Naive thymus-derived CD8-positive, alpha-beta T cell (primary cell): ENCODE measurements around the gene WBP11. TPM values are rescaled to one million over a fixed set of nuclear protein-coding genes. Genes with fewer than 3 reads are reported as not detected.
"Not testable (repeated sequence)": the region's sequence is repeated elsewhere in the genome, so short reads cannot be mapped to it uniquely, and the experiment has no call there.

Experiments
- ATAC-seq, 2 donors: fragments of 150-1000 bp; cut with Tn5 transposase in 1 of 2; sonication (Bioruptor Pico), chemical (Tn5 transposase) in 1 of 2; 1 replicate in 1 of 2; 2 replicates in 1 of 2; pipeline ENCODE4 v1.10.0; 2021; ENCODE audit warnings: mild to moderate bottlenecking in 2 of 2, moderate library complexity in 2 of 2
- POLR2A ChIA-PET: fragments of 350-600 bp; sonication (Branson Sonifier 250); formaldehyde crosslinking; loops from one replicate; lab custom pipeline; 2021; ENCODE audit warnings: antibody characterized with exemption; lab: Charles Lee
- DNase-seq, 10 donors: peaks; one replicate each; pipeline versions ENCODE4 v3.0.0 to v3.0.0-alpha.2; 2020 to 2022
- H3K27ac Mint-ChIP-seq, 10 donors: one replicate each; pipeline ENCODE4 v1.8.0; 2020 to 2022; ENCODE audit warnings: mild to moderate bottlenecking in 10 of 10, mixed read lengths in 10 of 10, moderate library complexity in 4 of 10, inconsistent platforms in 1 of 10
- H3K27me3 Mint-ChIP-seq, 5 donors: one replicate each; pipeline ENCODE4 v1.8.0; 2021 to 2022; ENCODE audit warnings: mixed read lengths in 5 of 5
- H3K36me3 Mint-ChIP-seq, 3 donors: one replicate each; pipeline ENCODE4 v1.8.0; 2020 to 2022; ENCODE audit warnings: mixed read lengths in 3 of 3, mild to moderate bottlenecking in 2 of 3, inconsistent platforms in 1 of 3
- H3K4me1 Mint-ChIP-seq, 4 donors: one replicate each; pipeline ENCODE4 v1.8.0; 2021 to 2022; ENCODE audit warnings: mixed read lengths in 4 of 4
- H3K4me3 Mint-ChIP-seq, 10 donors: one replicate each; pipeline ENCODE4 v1.8.0; 2020 to 2022; ENCODE audit warnings: mild to moderate bottlenecking in 10 of 10, mixed read lengths in 10 of 10, moderate library complexity in 6 of 10, inconsistent platforms in 1 of 10
- H3K9me3 Mint-ChIP-seq, 9 donors: one replicate each; pipeline ENCODE4 v1.8.0; 2020 to 2022; ENCODE audit warnings: mixed read lengths in 9 of 9, mild to moderate bottlenecking in 3 of 9, inconsistent platforms in 1 of 9, moderate library complexity in 1 of 9
- polyA plus RNA-seq, 3 donors: library from polyadenylated mRNA; unstranded; fragments of 300-500 nt; fragmentation: Illumina TruSeq; gene quantifications; one replicate each; pipeline ENCODE4 v1.2.3, GENCODE V29; 2021
- total RNA-seq, 8 experiments: library from RNA in 2 of 8; stranded (reverse) in 2 of 8; gene quantifications; one replicate each; pipeline ENCODE4 v1.2.3 and lab custom pipeline; 2021 to 2026

The WBP11 gene
- total and polyA plus RNA-seq, 5 experiments from 2014 or later: 59.5 to 106 (median 66.5) TPM

- DNase-seq: peak; percentile 73 to 98 (median 96)
- peak; percentile 29 to 41 for ATAC-seq
- Mint-ChIP-seq H3K27ac (peak overlapping the region; percentile 99 to 100 (median 99)), H3K27me3 (peaks cover 0 to 3% (median 0%) of the 10 kb centered on the region in 5 donors), H3K36me3 (peaks cover 26 to 29% (median 27%) of the 10 kb centered on the region in 3 donors), H3K9me3 (peaks cover 0 to 20% (median 12%) of the 10 kb centered on the region in 9 donors), H3K4me1 (peaks cover 38 to 81% (median 57%) of the 10 kb centered on the region in 4 donors), H3K4me3 (peak overlapping the region; percentile 89 to 98 (median 96))
- POLR2A ChIA-PET: interaction anchor here (0.5 to 8.3 kb wide), 36 partner anchors 8 to 1956 kb away, joined by 3 to 223 read pairs (median 6); partner anchors contain the start of genes ARHGDIB, ATF7IP, C12orf60 and DERA
These were observed 32.5 kb downstream of the WBP11 start for GRCh38 chr12:14770496-14771461.

GRCh38 chr12:14769969-14770495 is 33.2 kb downstream of the WBP11 start:
- H3K36me3 Mint-ChIP-seq: peaks cover 32 to 34% (median 34%) of the 10 kb centered on the region in 3 donors
- POLR2A ChIA-PET: interaction anchor here (0.6 to 8.3 kb wide), 26 partner anchors 9 to 1113 kb away, joined by 3 to 223 read pairs (median 6); partner anchors contain the start of genes ARHGDIB, ATF7IP, C12orf60 and RERG
- H3K4me1 Mint-ChIP-seq: peaks cover 33 to 81% (median 51%) of the 10 kb centered on the region in 4 donors
- peaks cover 0 to 26% (median 14%) of the 10 kb centered on the region in 9 donors for H3K9me3 Mint-ChIP-seq
- peak overlapping the region; percentile 99 to 100 (median 99) for H3K27ac Mint-ChIP-seq
- peak overlapping the region; percentile 89 to 98 (median 96) for H3K4me3 Mint-ChIP-seq
- peak; percentile 80 to 93 (median 88) for DNase-seq
- peak; percentile 49 to 58 for ATAC-seq
- H3K27me3 Mint-ChIP-seq: peaks cover 0 to 3% (median 0%) of the 10 kb centered on the region in 5 donors

- POLR2A ChIA-PET: interaction anchor here (0.6 to 8.3 kb wide), 22 partner anchors 13 to 1113 kb away, joined by 3 to 223 read pairs (median 8); partner anchors contain the start of genes ARHGDIB, ATF7IP, C12orf60 and STRAP
- peak overlapping the region; percentile 99 to 100 (median 99) for H3K27ac Mint-ChIP-seq
- H3K9me3 Mint-ChIP-seq: peaks cover 0 to 31% (median 14%) of the 10 kb centered on the region in 9 donors
- DNase-seq (no peak), ATAC-seq (no peak)
- peaks cover 32 to 38% (median 38%) of the 10 kb centered on the region in 3 donors for H3K36me3 Mint-ChIP-seq
- peak overlapping the region; percentile 89 to 98 (median 96) for H3K4me3 Mint-ChIP-seq
- H3K27me3 Mint-ChIP-seq: peaks cover 0 to 3% (median 0%) of the 10 kb centered on the region in 5 donors
- H3K4me1 Mint-ChIP-seq: peaks cover 28 to 78% (median 46%) of the 10 kb centered on the region in 4 donors
These were observed 33.8 kb downstream of the WBP11 start for GRCh38 chr12:14769466-14769968.

GRCh38 chr12:14768823-14769405 is 34.4 kb downstream of the WBP11 start:
- H3K27me3 Mint-ChIP-seq: peaks cover 0 to 3% (median 0%) of the 10 kb centered on the region in 5 donors
- POLR2A ChIA-PET: interaction anchor here (1.0 to 8.3 kb wide), 10 partner anchors 14 to 1114 kb away, joined by 3 to 223 read pairs (median 25); partner anchors contain the start of genes ARHGDIB, ATF7IP, C12orf60 and STRAP
- ATAC-seq: no peak
- DNase-seq: peak in 7 of 10 donors; percentile 5 to 64 (median 25)
- peaks cover 22 to 73% (median 42%) of the 10 kb centered on the region in 4 donors for H3K4me1 Mint-ChIP-seq
- H3K36me3 Mint-ChIP-seq: peaks cover 34 to 43% (median 38%) of the 10 kb centered on the region in 3 donors
- H3K27ac Mint-ChIP-seq: peak overlapping the region; percentile 99 to 100 (median 99)
- peak overlapping the region; percentile 89 to 98 (median 96) for H3K4me3 Mint-ChIP-seq
- H3K9me3 Mint-ChIP-seq: peaks cover 0 to 32% (median 14%) of the 10 kb centered on the region in 9 donors

GRCh38 chr12:14767617-14768016 is 35.7 kb downstream of the WBP11 start:
- Mint-ChIP-seq H3K27ac (peak overlapping the region in 8 of 10 donors; percentile 20 to 100 (median 60)), H3K27me3 (peaks cover 0 to 3% (median 0%) of the 10 kb centered on the region in 5 donors), H3K4me1 (peaks cover 21 to 67% (median 39%) of the 10 kb centered on the region in 4 donors), H3K4me3 (peak overlapping the region in 9 of 10 donors; percentile 11 to 98 (median 56)), H3K9me3 (peaks cover 0 to 35% (median 14%) of the 10 kb centered on the region in 9 donors), H3K36me3 (peaks cover 37 to 46% (median 39%) of the 10 kb centered on the region in 3 donors)
- POLR2A ChIA-PET: no interaction called here
- DNase-seq (no peak), ATAC-seq (no peak)

- DNase-seq (no peak), ATAC-seq (no peak)
- H3K9me3 Mint-ChIP-seq: peaks cover 0 to 43% (median 20%) of the 10 kb centered on the region in 9 donors
- POLR2A ChIA-PET: interaction anchor here (0.6 kb wide), 1 partner anchor 9 kb away, joined by 4 read pairs; no protein-coding TSS in a partner anchor
- H3K4me3 Mint-ChIP-seq: peak overlapping the region in 8 of 10 donors; percentile 4 to 98 (median 54)
- peaks cover 20 to 66% (median 33%) of the 10 kb centered on the region in 4 donors for H3K4me1 Mint-ChIP-seq
- peaks cover 46 to 55% (median 48%) of the 10 kb centered on the region in 3 donors for H3K36me3 Mint-ChIP-seq
- peak overlapping the region in 8 of 10 donors; percentile 14 to 99 (median 54) for H3K27ac Mint-ChIP-seq
- peaks cover 0 to 3% (median 0%) of the 10 kb centered on the region in 5 donors for H3K27me3 Mint-ChIP-seq
These were observed 36.5 kb downstream of the WBP11 start for GRCh38 chr12:14766649-14767215.

- DNase-seq, H3K27me3 Mint-ChIP-seq, POLR2A ChIA-PET, ATAC-seq, H3K4me3 Mint-ChIP-seq: not testable (repeated sequence)
- Mint-ChIP-seq H3K27ac (peak overlapping the region in 1 of 10 donors; percentile 19), H3K36me3 (peaks cover 51 to 62% (median 55%) of the 10 kb centered on the region in 3 donors), H3K4me1 (peaks cover 16 to 61% (median 29%) of the 10 kb centered on the region in 4 donors), H3K9me3 (peaks cover 0 to 50% (median 22%) of the 10 kb centered on the region in 9 donors)
These were observed 37.3 kb downstream of the WBP11 start for GRCh38 chr12:14766020-14766419.

- Mint-ChIP-seq H3K9me3 (peaks cover 0 to 54% (median 22%) of the 10 kb centered on the region in 9 donors), H3K36me3 (peaks cover 47 to 66% (median 61%) of the 10 kb centered on the region in 3 donors), H3K27me3 (no peaks in the 10 kb centered on the region), H3K4me3 (no peak overlapping the region), H3K4me1 (peaks cover 13 to 60% (median 27%) of the 10 kb centered on the region in 4 donors), H3K27ac (no peak overlapping the region)
- POLR2A ChIA-PET: no interaction called here
- no peak for ATAC-seq
- DNase-seq: no peak
These were observed 37.9 kb downstream of the WBP11 start for GRCh38 chr12:14765398-14765797.

GRCh38 chr12:14759711-14760280 is 43.5 kb downstream of the WBP11 start:
- not testable (repeated sequence) for ATAC-seq, H3K27me3 Mint-ChIP-seq, DNase-seq, H3K4me3 Mint-ChIP-seq
- POLR2A ChIA-PET: interaction anchor here (2.1 kb wide), 1 partner anchor 11 kb away, joined by 5 read pairs; a partner anchor contains a TSS
- H3K27ac Mint-ChIP-seq: peak overlapping the region in 2 of 10 donors; percentile 27 to 52
- peaks cover 9 to 21% (median 15%) of the 10 kb centered on the region in 4 donors for H3K4me1 Mint-ChIP-seq
- H3K36me3 Mint-ChIP-seq: peaks cover 33 to 50% (median 46%) of the 10 kb centered on the region in 3 donors
- peaks cover 0 to 55% (median 19%) of the 10 kb centered on the region in 9 donors for H3K9me3 Mint-ChIP-seq

- Mint-ChIP-seq H3K27ac (peak overlapping the region in 5 of 10 donors; percentile 5 to 66 (median 7)), H3K36me3 (peaks cover 17 to 37% (median 25%) of the 10 kb centered on the region in 3 donors), H3K27me3 (no peaks in the 10 kb centered on the region), H3K4me1 (peaks cover 11 to 21% (median 16%) of the 10 kb centered on the region in 4 donors), H3K4me3 (no peak overlapping the region), H3K9me3 (peaks cover 0 to 39% (median 11%) of the 10 kb centered on the region in 9 donors)
- ATAC-seq (no peak), DNase-seq (no peak)
- POLR2A ChIA-PET: interaction anchor here (1.6 kb wide), 1 partner anchor 14 kb away, joined by 3 read pairs; no protein-coding TSS in a partner anchor
These were observed 46.7 kb downstream of the WBP11 start for GRCh38 chr12:14756334-14757143.
